ENCODE results near the gene WNT8B. TPM values are rescaled to one million over a fixed set of nuclear protein-coding genes. Genes with fewer than 3 reads are reported as not detected.

Gene WNT8B
- total and polyA plus RNA-seq, 9 of the 15 experiments (the other 6 are each of a cell fraction or from before 2014, with no cell fraction given), result not detected

DNA sequence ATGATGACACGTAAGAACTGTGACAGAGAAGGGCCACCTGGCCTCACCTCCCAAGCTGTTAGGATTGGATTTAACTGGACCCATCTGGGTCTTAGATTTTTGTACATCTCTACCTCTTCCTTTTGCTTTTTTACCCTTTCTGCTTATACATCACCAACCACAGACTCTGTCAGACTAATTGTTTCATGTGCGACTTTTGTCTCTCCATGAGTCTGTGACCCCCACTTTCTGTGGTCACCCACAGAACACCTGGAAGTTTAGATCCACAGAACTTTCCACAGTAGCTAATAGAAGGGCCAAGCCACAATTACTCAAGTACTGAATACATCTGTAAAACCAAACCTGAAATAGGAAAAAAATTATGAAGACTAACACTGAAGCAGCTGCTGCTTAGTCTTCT lies 33.8 kb downstream of the WNT8B start (continued):
- TF ChIP-seq, protein P1, sequence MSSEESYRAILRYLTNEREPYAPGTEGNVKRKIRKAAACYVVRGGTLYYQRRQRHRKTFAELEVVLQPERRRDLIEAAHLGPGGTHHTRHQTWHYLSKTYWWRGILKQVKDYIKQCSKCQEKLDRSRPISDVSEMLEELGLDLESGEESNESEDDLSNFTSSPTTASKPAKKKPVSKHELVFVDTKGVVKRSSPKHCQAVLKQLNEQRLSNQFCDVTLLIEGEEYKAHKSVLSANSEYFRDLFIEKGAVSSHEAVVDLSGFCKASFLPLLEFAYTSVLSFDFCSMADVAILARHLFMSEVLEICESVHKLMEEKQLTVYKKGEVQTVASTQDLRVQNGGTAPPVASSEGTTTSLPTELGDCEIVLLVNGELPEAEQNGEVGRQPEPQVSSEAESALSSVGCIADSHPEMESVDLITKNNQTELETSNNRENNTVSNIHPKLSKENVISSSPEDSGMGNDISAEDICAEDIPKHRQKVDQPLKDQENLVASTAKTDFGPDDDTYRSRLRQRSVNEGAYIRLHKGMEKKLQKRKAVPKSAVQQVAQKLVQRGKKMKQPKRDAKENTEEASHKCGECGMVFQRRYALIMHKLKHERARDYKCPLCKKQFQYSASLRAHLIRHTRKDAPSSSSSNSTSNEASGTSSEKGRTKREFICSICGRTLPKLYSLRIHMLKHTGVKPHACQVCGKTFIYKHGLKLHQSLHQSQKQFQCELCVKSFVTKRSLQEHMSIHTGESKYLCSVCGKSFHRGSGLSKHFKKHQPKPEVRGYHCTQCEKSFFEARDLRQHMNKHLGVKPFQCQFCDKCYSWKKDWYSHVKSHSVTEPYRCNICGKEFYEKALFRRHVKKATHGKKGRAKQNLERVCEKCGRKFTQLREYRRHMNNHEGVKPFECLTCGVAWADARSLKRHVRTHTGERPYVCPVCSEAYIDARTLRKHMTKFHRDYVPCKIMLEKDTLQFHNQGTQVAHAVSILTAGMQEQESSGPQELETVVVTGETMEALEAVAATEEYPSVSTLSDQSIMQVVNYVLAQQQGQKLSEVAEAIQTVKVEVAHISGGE (CRISPR knock-in tag; IDR thresholded peaks at IDR 0.05), result no peak
- TF ChIP-seq NFYB (IDR thresholded peaks at IDR 0.05; ENCODE audit: extremely low read depth, insufficient read length), result no peak
- TF ChIP-seq KDM1A (IDR thresholded peaks at IDR 0.05), result no peak
- TF ChIP-seq, protein P2, sequence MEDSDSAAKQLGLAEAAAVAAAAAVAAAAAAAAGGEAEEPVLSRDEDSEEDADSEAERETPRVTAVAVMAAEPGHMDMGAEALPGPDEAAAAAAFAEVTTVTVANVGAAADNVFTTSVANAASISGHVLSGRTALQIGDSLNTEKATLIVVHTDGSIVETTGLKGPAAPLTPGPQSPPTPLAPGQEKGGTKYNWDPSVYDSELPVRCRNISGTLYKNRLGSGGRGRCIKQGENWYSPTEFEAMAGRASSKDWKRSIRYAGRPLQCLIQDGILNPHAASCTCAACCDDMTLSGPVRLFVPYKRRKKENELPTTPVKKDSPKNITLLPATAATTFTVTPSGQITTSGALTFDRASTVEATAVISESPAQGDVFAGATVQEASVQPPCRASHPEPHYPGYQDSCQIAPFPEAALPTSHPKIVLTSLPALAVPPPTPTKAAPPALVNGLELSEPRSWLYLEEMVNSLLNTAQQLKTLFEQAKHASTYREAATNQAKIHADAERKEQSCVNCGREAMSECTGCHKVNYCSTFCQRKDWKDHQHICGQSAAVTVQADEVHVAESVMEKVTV (CRISPR knock-in tag; IDR thresholded peaks at IDR 0.05), result no peak
- TF ChIP-seq, protein P3, sequence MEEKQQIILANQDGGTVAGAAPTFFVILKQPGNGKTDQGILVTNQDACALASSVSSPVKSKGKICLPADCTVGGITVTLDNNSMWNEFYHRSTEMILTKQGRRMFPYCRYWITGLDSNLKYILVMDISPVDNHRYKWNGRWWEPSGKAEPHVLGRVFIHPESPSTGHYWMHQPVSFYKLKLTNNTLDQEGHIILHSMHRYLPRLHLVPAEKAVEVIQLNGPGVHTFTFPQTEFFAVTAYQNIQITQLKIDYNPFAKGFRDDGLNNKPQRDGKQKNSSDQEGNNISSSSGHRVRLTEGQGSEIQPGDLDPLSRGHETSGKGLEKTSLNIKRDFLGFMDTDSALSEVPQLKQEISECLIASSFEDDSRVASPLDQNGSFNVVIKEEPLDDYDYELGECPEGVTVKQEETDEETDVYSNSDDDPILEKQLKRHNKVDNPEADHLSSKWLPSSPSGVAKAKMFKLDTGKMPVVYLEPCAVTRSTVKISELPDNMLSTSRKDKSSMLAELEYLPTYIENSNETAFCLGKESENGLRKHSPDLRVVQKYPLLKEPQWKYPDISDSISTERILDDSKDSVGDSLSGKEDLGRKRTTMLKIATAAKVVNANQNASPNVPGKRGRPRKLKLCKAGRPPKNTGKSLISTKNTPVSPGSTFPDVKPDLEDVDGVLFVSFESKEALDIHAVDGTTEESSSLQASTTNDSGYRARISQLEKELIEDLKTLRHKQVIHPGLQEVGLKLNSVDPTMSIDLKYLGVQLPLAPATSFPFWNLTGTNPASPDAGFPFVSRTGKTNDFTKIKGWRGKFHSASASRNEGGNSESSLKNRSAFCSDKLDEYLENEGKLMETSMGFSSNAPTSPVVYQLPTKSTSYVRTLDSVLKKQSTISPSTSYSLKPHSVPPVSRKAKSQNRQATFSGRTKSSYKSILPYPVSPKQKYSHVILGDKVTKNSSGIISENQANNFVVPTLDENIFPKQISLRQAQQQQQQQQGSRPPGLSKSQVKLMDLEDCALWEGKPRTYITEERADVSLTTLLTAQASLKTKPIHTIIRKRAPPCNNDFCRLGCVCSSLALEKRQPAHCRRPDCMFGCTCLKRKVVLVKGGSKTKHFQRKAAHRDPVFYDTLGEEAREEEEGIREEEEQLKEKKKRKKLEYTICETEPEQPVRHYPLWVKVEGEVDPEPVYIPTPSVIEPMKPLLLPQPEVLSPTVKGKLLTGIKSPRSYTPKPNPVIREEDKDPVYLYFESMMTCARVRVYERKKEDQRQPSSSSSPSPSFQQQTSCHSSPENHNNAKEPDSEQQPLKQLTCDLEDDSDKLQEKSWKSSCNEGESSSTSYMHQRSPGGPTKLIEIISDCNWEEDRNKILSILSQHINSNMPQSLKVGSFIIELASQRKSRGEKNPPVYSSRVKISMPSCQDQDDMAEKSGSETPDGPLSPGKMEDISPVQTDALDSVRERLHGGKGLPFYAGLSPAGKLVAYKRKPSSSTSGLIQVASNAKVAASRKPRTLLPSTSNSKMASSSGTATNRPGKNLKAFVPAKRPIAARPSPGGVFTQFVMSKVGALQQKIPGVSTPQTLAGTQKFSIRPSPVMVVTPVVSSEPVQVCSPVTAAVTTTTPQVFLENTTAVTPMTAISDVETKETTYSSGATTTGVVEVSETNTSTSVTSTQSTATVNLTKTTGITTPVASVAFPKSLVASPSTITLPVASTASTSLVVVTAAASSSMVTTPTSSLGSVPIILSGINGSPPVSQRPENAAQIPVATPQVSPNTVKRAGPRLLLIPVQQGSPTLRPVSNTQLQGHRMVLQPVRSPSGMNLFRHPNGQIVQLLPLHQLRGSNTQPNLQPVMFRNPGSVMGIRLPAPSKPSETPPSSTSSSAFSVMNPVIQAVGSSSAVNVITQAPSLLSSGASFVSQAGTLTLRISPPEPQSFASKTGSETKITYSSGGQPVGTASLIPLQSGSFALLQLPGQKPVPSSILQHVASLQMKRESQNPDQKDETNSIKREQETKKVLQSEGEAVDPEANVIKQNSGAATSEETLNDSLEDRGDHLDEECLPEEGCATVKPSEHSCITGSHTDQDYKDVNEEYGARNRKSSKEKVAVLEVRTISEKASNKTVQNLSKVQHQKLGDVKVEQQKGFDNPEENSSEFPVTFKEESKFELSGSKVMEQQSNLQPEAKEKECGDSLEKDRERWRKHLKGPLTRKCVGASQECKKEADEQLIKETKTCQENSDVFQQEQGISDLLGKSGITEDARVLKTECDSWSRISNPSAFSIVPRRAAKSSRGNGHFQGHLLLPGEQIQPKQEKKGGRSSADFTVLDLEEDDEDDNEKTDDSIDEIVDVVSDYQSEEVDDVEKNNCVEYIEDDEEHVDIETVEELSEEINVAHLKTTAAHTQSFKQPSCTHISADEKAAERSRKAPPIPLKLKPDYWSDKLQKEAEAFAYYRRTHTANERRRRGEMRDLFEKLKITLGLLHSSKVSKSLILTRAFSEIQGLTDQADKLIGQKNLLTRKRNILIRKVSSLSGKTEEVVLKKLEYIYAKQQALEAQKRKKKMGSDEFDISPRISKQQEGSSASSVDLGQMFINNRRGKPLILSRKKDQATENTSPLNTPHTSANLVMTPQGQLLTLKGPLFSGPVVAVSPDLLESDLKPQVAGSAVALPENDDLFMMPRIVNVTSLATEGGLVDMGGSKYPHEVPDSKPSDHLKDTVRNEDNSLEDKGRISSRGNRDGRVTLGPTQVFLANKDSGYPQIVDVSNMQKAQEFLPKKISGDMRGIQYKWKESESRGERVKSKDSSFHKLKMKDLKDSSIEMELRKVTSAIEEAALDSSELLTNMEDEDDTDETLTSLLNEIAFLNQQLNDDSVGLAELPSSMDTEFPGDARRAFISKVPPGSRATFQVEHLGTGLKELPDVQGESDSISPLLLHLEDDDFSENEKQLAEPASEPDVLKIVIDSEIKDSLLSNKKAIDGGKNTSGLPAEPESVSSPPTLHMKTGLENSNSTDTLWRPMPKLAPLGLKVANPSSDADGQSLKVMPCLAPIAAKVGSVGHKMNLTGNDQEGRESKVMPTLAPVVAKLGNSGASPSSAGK (IDR thresholded peaks at IDR 0.05), result no peak
- TF ChIP-seq TARDBP (IDR thresholded peaks at IDR 0.05), result no peak
- TF ChIP-seq, protein P4, sequence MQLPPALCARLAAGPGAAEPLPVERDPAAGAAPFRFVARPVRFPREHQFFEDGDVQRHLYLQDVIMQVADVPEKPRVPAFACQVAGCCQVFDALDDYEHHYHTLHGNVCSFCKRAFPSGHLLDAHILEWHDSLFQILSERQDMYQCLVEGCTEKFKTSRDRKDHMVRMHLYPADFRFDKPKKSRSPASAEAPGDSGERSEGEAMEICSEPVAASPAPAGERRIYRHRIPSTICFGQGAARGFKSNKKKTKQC (CRISPR knock-in tag; IDR thresholded peaks at IDR 0.05), result no peak
- TF ChIP-seq RUNX1 (IDR thresholded peaks at IDR 0.05; ENCODE audit: low read depth), result no peak
- TF ChIP-seq ZNF436 (CRISPR knock-in tag; IDR thresholded peaks at IDR 0.05), result no peak
- no peak for TF ChIP-seq ZNF699 (CRISPR knock-in tag; IDR thresholded peaks at IDR 0.05; ENCODE audit: insufficient replicate concordance)
